Motor neuron (in vitro differentiated cells): ENCODE results near the gene ZNF628. TPM values are rescaled to one million over a fixed set of nuclear protein-coding genes. Genes with fewer than 3 reads are reported as not detected.
A peak's percentile ranks its signal among the peaks of the same experiment; 100 is the strongest.

Source experiments
- ATAC-seq, 8 experiments: fragments of 200-7000 bp; cut with Tn5 transposase; replicated peaks in 6 of 8; 2 replicates each; pipeline ENCODE4 v1.8.0; 2021; ENCODE audit warnings: mild to moderate bottlenecking in 8 of 8, moderate library complexity in 8 of 8
- H3K27ac ChIP-seq, 2 donors: fragments of 250-450 bp; sonication (Bioruptor Pico); 2 replicates each; pipeline ENCODE4 v1.9.0; 2021; ENCODE audit warnings: antibody characterized with exemption in 2 of 2, mild to moderate bottlenecking in 2 of 2, moderate library complexity in 1 of 2
- H3K4me1 ChIP-seq, 2 donors: fragments of 250-450 bp; sonication (Bioruptor Pico); replicated peaks in 1 of 2; 2 replicates each; pipeline ENCODE4 v1.6.1; 2021; ENCODE audit warnings: antibody characterized with exemption in 2 of 2, mild to moderate bottlenecking in 2 of 2, moderate library complexity in 1 of 2
- H3K4me3 ChIP-seq, 5 donors: fragments of 250-450 bp; sonication (Bioruptor Pico); 2 replicates each; pipeline ENCODE4 v1.9.0; 2021; ENCODE audit warnings: antibody characterized with exemption in 5 of 5, mild to moderate bottlenecking in 5 of 5, moderate library complexity in 4 of 5
- WGBS, 10 experiments: fragments of 450-650 bp; shearing (Covaris generic); methylation state at CpG; one replicate each; pipeline ENCODE4 v1.0.0; 2022; 5-methylcytosine and 5-hydroxymethylcytosine counted together
- in situ Hi-C, 9 experiments: fragments of 400-800 bp; cut with MboI; loops; one replicate each; pipeline ENCODE4 v1.15.0; 2021; ENCODE audit warnings: low sequenced_read_pairs in 9 of 9, low pct_unique_long_range_greater_than_20kb in 2 of 9; ENCODE audit not compliant: unreplicated experiment in 9 of 9
- total RNA-seq, 8 experiments: library from RNA; unstranded; fragments of 300-600 nt; gene quantifications; 2 replicates each; pipeline versions ENCODE4 v1.2.3 to v1.2.4, GENCODE V29; 2022

ZNF628 gene
- total RNA-seq, 8 experiments from 2014 or later: 1.1 to 5.6 (median 3.6) TPM

DNA sequence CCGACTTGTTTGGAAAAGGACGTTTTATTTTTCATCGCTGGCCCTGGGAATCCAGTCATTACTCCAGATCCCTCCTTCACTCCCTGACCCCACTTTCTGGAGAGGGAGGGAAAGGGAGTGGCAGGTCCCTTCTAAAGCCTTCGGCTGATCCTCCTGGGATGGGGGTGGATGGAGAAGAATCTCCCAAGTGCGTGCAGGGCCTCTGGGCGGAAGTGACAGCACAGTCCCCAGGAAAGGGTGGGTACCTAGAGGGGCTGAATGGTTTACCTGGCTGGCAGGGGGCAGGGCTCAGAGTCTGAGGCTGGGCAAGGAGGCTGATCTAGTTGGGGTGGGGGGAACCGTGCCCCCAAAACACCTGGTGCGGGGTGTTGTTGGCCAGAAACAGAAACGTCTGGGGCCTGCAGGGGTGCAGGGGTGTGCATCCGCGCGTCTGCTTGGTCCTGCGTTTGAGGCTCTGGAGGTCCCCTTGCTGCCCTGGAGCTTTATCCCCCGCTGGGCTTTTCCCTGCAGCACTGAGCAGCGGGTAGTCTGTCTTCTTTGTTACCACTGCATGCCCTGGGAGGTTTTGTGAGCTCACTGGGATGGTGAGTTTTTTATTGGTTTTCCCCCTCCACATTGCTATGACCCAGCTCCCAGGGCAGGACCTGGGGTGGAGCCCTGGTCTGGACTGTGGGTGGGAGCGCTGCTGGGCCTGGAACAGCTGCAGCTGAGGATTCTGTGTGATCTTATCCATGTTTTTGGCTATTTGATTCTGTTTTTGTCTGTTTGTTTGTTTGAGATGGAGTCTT, 3.0 kb upstream of the ZNF628 start:
- in situ Hi-C loops: no loop called here
- Histone ChIP-seq H3K27ac (no peak overlapping the region), H3K4me3 (no peak overlapping the region), H3K4me1 (peaks cover 20 to 24% of the 10 kb centered on the region in 2 donors)
- ATAC-seq: peak in 1 of 8 experiments; percentile 34
- 0 to 59% (median 50%) methylated on average over 1 to 6 of the region's 16 CpGs; no CpG with 5 or more reads in 5 of the 10 experiments for WGBS, 10 experiments

DNA sequence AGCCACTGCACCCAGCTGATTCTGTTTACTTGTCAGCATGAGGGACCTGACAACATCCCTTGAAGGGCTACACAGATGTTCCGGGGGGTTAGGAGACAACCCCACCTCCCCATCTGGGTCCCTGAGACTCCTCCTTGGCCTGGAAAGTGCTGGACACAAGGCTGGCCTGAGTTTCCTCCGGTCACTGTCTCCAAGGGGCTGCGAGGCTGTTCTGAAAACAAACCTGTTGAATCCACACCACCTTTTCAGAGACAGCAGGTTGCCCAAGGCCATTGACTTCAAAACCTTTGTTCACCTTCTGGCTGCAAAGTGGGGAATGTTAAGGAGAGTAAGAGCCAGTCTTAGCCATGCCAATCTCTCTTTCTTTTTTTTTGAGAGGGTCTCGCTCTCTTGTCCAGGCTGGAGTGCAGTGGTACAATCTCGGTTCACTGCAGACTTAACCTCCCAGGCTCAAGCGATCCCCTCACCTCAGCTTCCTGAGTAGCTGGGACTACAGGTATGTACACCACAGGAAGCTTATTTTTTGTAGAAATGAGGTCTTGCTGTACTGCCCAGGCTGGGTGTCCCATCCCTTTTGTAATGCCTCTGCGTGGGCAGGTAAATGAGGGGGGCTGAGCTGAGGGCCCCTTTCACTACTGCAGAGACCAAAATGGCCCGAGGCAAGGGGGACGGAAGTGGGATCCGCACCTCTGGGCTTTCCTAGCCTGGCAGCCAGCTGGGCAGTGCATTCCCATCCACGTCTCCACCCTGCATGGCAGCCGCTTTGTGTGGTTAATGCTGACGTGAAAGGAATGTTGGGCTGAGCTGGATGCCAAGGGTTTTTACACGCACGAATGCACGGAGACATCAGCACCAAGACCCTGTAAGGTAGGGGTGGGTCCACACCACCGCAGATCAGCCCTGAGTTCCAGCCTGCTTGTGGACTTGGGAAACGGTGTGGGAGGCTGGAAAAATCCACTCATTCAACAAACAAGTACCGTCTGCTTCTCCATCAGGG, 1.9 kb upstream of the ZNF628 start:
- Histone ChIP-seq H3K27ac (no peak overlapping the region), H3K4me3 (no peak overlapping the region), H3K4me1 (peaks cover 20 to 24% of the 10 kb centered on the region in 2 donors)
- no peak for ATAC-seq
- 67 to 100% (median 92%) methylated on average over 2 to 10 of the region's 19 CpGs; no CpG with 5 or more reads in 2 of the 10 experiments for WGBS, 10 experiments
- in situ Hi-C loops: loop anchor here in 1 of 9 experiments (25.0 kb wide), 1 partner anchor 337 kb away; the partner anchor contains the start of gene TNNT1

DNA sequence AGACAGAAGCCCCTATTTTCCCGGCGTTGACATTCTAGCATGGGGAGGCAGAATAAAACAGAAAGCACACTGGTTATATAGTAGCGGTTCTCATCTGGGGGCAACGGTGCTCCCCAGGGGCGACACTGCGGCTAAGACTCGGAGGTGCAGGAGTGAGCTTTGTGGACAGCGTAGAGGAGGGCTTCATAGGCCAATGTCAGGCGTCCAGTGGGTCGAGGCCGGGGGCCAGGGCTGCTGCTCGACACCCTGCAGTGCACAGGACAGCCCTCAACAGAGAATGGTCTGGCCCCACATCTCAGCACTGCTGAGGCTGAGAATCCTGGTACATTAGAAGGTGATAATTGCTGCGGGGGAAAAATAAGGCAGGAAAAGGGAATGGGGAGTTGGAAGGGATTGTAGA, 1.5 kb downstream of the ZNF628 start:
- Histone ChIP-seq H3K4me1 (peaks cover 20 to 24% of the 10 kb centered on the region in 2 donors), H3K4me3 (peak overlapping the region in 1 of 5 donors; percentile 58), H3K27ac (no peak overlapping the region)
- no peak for ATAC-seq
- WGBS, 10 experiments: 58 to 100% (median 82%) methylated on average over 1 to 8 of the region's 13 CpGs; no CpG with 5 or more reads in 2 of the 10 experiments
- in situ Hi-C loops: loop anchor here in 1 of 9 experiments (25.0 kb wide), 1 partner anchor 341 kb away; the partner anchor contains the start of gene TNNT1

DNA sequence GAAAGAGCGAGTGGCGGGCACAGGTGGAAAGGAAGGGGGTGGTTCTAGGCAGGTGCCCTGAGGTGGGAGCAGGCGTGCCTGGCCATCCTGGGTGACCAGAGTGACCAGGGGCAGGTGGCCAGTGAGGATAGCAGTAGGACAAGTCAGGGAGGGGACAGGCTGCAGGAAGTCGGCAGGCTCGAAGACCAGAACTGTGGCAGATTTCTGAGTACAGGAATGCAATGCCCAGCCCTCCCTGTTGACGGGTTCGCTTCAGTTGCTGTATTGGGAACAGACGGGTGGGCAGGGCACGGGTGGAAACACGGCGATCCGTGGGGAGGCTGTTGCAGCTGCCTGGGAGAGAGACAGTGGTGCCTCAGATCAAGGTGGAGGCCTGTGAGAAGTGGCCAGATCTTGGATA, 1.9 kb downstream of the ZNF628 start:
- in situ Hi-C loops: loop anchor here in 1 of 9 experiments (25.0 kb wide), 1 partner anchor 341 kb away; the partner anchor contains the start of gene TNNT1
- ATAC-seq: no peak
- Histone ChIP-seq H3K4me3 (no peak overlapping the region), H3K27ac (no peak overlapping the region), H3K4me1 (peaks cover 19 to 22% of the 10 kb centered on the region in 2 donors)
- whole genome bisulfite sequencing, 10 experiments: 83 to 100% (median 93%) methylated on average over 2 to 9 of the region's 12 CpGs; no CpG with 5 or more reads in 6 of the 10 experiments

DNA sequence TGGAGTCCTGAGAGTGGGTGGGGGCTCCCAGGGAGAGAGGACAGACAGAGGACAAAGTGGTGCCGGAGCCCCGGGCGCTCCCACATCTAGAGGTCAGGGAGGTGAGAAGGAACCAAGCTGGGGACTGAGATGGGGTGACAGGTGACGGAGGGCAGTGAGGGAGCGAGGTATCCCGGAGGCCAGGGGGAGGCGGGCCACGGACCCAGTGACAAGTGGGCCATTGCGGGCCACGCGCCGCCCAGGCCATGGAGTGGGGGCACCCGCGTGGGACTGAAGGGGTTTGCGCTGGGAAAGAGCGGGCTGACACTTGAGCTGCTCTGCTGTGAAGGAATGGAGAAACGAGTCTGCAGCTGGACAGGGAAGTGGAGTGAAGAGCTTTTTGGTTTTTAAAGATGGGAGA, 2.6 kb downstream of the ZNF628 start:
- no peak overlapping the region for H3K27ac ChIP-seq
- in situ Hi-C loops: loop anchor here in 1 of 9 experiments (25.0 kb wide), 1 partner anchor 342 kb away; the partner anchor contains the start of gene TNNT1
- H3K4me3 ChIP-seq: no peak overlapping the region
- 60 to 93% (median 77%) methylated on average over 2 to 8 of the region's 17 CpGs; no CpG with 5 or more reads in 5 of the 10 experiments for WGBS, 10 experiments
- peaks cover 21 to 25% of the 10 kb centered on the region in 2 donors for H3K4me1 ChIP-seq
- no peak for ATAC-seq

DNA sequence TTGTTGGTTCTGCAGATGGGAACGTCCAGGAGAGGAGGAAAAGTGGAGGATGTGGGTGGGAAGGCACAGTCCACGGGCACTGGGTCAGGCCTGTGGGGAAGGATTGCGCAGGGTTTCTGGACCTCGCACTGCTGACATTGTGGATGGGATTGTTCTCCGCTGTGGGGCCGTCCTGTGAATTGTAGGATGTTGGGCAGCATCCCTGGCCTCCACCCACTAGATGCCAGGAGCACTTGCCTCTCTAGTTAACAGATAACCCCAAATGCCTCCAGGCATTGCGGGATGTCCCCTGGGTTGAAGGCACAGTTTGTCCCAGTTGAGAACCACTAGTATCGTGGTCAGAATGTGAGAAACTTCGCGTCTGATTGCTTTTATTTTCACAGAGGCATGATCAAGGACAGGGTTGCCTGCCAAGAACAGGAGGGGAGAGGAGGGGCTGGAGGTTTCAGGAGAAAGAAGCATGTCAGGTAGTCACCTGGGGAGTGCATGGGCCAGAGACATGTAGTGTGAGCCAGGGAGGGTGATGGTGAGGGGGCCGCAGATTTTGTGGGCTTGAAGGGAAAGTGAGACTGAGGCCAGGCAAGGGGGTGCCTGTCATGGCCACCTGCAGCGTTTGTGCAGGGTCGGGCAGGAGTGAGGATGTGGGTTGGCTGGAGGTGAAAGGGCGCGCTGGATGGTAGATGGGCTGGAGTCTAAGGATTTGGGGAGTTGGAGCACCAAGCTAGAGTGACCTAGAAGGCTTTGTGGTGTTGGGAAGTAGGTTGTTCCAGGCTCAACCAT, 3.2 kb downstream of the ZNF628 start:
- no peak for ATAC-seq
- WGBS, 10 experiments: 56 to 100% (median 80%) methylated on average over 1 to 5 of the region's 15 CpGs; no CpG with 5 or more reads in 1 of the 10 experiments
- Histone ChIP-seq H3K4me3 (no peak overlapping the region), H3K4me1 (peaks cover 26 to 31% of the 10 kb centered on the region in 2 donors), H3K27ac (no peak overlapping the region)
- in situ Hi-C loops: loop anchor here in 1 of 9 experiments (25.0 kb wide), 1 partner anchor 342 kb away; the partner anchor contains the start of gene TNNT1

DNA sequence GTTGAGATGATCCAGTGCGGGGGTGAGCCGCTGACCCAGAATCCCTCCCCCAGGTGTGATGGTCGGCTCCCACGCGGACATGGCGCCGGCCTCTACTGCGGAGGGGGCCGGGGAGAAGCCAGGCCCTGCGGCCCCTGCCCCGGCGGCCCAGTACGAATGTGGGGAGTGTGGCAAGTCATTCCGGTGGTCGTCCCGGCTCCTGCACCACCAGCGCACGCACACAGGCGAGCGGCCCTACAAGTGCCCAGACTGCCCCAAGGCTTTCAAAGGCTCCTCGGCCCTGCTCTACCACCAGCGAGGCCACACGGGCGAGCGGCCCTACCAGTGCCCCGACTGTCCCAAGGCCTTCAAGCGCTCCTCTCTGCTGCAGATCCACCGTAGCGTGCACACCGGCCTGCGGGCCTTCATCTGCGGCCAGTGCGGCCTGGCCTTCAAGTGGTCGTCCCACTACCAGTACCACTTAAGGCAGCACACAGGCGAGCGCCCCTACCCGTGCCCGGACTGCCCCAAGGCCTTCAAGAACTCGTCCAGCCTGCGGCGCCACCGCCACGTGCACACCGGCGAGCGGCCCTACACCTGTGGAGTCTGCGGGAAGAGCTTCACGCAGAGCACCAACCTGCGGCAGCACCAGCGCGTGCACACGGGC, 4.9 kb downstream of the ZNF628 start:
- in situ Hi-C loops: loop anchor here in 1 of 9 experiments (25.0 kb wide), 1 partner anchor 344 kb away; the partner anchor contains the start of gene TNNT1
- ATAC-seq: no peak
- Histone ChIP-seq H3K4me1 (peaks cover 25 to 31% of the 10 kb centered on the region in 2 donors), H3K27ac (no peak overlapping the region), H3K4me3 (no peak overlapping the region)
- 80 to 93% methylated on average over 2 to 9 of the region's 52 CpGs; no CpG with 5 or more reads in 8 of the 10 experiments for WGBS, 10 experiments

DNA sequence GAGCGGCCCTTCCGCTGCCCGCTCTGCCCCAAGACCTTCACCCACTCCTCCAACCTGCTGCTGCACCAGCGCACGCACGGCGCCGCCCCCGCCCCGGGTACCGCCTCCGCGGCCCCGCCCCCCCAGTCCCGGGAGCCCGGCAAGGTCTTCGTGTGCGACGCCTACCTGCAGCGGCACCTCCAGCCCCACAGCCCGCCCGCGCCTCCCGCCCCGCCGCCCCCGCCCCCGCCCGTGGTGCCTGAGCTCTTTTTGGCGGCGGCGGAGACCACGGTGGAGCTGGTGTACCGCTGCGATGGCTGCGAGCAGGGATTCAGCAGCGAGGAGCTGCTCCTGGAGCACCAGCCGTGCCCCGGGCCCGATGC, 5.4 kb downstream of the ZNF628 start:
- WGBS, 10 experiments: no CpG with 5 or more reads among the region's 40 CpGs
- no peak for ATAC-seq

DNA sequence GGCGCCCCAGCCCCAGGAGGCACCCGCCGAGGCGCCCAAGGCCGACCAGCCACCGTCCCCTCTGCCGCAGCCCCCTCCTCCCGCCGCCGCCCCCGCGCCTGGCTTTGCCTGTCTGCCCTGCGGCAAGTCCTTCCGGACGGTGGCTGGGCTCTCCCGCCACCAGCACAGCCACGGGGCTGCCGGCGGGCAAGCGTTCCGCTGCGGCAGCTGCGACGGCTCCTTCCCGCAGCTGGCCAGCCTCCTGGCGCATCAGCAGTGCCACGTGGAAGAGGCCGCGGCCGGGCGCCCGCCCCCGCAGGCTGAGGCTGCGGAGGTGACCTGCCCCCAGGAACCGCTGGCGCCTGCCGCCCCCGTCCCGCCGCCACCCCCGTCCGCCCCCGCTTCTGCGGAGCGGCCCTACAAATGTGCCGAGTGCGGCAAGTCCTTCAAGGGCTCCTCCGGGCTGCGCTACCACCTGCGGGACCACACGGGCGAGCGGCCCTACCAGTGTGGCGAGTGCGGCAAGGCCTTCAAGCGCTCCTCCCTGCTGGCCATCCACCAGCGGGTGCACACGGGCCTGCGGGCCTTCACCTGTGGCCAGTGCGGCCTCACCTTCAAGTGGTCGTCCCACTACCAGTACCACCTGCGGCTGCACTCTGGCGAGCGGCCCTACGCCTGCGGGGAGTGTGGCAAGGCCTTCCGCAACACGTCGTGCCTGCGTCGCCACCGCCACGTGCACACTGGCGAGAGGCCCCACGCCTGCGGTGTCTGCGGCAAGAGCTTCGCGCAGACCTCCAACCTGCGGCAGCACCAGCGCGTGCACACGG, 5.9 kb downstream of the ZNF628 start:
- ATAC-seq: no peak

More for the DNA sequence above, 5.4 kb downstream of the ZNF628 start:
- peaks cover 30 to 36% of the 10 kb centered on the region in 2 donors for H3K4me1 ChIP-seq
- in situ Hi-C loops: loop anchor here in 1 of 9 experiments (25.0 kb wide), 1 partner anchor 344 kb away; the partner anchor contains the start of gene TNNT1
- no peak overlapping the region for H3K27ac ChIP-seq
- no peak overlapping the region for H3K4me3 ChIP-seq

DNA sequence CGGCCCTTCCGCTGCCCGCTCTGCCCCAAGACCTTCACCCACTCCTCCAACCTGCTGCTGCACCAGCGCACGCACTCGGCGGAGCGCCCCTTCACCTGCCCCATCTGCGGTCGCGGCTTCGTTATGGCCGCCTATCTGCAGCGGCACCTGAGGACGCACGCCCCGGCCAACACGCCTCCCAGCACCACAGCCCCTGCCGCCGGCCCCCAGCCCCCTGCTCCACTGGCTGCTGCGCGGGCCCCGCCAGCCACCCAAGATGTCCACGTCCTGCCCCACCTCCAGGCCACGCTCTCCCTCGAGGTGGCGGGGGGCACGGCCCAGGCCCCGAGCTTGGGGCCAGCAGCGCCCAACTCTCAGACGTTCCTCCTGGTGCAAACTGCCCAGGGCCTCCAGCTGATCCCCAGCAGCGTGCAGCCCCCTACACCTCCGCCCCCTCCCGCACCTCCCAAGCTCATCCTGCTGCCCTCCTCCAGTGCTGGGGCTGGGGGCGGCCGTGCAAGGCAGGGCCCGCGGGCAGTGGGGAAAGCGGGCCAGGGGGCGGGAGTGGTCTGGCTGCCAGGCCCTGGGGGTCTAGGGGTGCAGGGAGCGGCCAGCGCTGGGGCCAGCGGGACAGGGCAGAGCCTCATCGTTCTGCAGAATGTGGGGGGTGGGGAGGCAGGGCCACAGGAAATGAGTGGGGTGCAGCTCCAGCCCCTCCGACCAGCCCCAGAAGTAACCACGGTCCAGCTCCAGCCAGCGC, 6.7 kb downstream of the ZNF628 start:
- in situ Hi-C loops: loop anchor here in 1 of 9 experiments (25.0 kb wide), 1 partner anchor 346 kb away; the partner anchor contains the start of gene TNNT1
- H3K4me1 ChIP-seq: peaks cover 36 to 40% of the 10 kb centered on the region in 2 donors
- no peak for ATAC-seq
- no peak overlapping the region for H3K27ac ChIP-seq
- H3K4me3 ChIP-seq: no peak overlapping the region
- WGBS, 10 experiments: 94% methylated on average over 7 of the region's 47 CpGs; no CpG with 5 or more reads in 9 of the 10 experiments

More for the DNA sequence above, 5.9 kb downstream of the ZNF628 start:
- 87 to 100% methylated on average over 3 to 6 of the region's 83 CpGs; no CpG with 5 or more reads in 8 of the 10 experiments for WGBS, 10 experiments
- Histone ChIP-seq H3K4me3 (no peak overlapping the region), H3K27ac (no peak overlapping the region), H3K4me1 (peaks cover 36 to 41% of the 10 kb centered on the region in 2 donors)
- in situ Hi-C loops: loop anchor here in 1 of 9 experiments (25.0 kb wide), 1 partner anchor 345 kb away; the partner anchor contains the start of gene TNNT1
